GM23248 (cell line): Measurements from ENCODE around the gene STX16.

Experiments used
- EZH2 ChIP-seq: fragments of 200-600 bp; sonication (generic); IDR thresholded peaks from 2 replicates; pipeline ENCODE4 v1.6.1; 2018; ENCODE audit warnings: antibody characterized with exemption, mild to moderate bottlenecking; ENCODE audit not compliant: insufficient read depth, poor library complexity, severe bottlenecking
- EZH2phosphoT487 ChIP-seq: fragments of 200-600 bp; sonication (generic); IDR thresholded peaks from 2 replicates; pipeline ENCODE4 v1.6.1; 2018; ENCODE audit warnings: antibody characterized with exemption, moderate library complexity, mild to moderate bottlenecking, low read depth; ENCODE audit not compliant: insufficient read depth

DNA sequence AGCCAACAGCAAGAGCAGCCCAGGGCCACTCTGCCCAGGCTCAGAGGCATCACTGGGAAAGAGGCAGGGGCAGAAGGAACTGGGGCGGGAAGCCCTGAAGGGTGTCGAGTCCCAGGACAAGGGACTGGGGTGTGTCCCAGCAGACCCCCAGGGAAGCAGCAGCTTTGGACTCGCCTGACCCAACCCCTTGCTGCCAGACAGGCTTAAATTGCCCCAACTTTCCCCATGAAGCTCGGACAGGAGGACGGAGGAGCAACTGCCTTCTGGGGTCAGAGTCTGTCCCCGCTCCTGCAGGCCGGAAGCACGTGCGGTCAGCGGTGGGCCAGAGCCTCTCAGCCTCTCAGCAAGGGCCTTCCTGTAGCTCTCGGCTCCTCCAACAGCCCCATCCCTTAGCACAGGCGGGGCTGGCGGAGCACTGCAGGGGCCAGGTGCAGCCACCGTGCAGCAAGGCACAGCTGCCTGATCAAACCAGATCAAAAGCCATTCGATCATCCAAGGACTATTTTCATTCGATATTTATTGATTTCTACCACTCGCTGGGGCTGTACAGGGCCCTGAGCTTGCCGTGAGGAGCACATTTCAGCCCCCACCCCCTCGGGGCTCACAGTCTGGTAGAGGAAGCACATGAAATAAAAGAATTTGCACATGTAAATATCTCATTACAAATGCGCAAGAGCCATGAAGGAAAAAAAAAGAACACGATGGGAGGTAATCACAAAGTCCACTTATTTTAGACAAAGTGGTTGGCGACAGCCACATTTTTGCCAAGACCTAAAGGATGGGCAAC lies 31.8 kb upstream of the STX16 start:
- TF ChIP-seq EZH2 (no peak), EZH2phosphoT487 (no peak)
